Mesothelial cell of epicardium (in vitro differentiated cells): ENCODE data around the gene MLLT1. TPM values are rescaled to one million over a fixed set of nuclear protein-coding genes. Genes with fewer than 3 reads are reported as not detected.

Source experiments
- DNase-seq, 2 experiments: peaks; one replicate each; pipeline ENCODE4 v3.0.0; 2021; ENCODE audit warnings: low spot score in 2 of 2; ENCODE audit not compliant: unreplicated experiment in 2 of 2
- H3K27ac Mint-ChIP-seq: 2 replicates; pipeline ENCODE4 v1.8.0; 2021; ENCODE audit warnings: mixed read lengths
- H3K27me3 Mint-ChIP-seq: 2 replicates; pipeline ENCODE4 v1.8.0; 2021; ENCODE audit warnings: low read depth, mixed read lengths
- H3K36me3 Mint-ChIP-seq: 2 replicates; pipeline ENCODE4 v1.8.0; 2021; ENCODE audit warnings: mixed read lengths
- H3K4me1 Mint-ChIP-seq: 2 replicates; pipeline ENCODE4 v1.8.0; 2021; ENCODE audit warnings: mixed read lengths
- H3K4me3 Mint-ChIP-seq: 2 replicates; pipeline ENCODE4 v1.8.0; 2021; ENCODE audit warnings: mild to moderate bottlenecking, moderate library complexity, mixed read lengths
- H3K9me3 Mint-ChIP-seq: 2 replicates; pipeline ENCODE4 v1.8.0; 2021; ENCODE audit warnings: mixed read lengths
- CTCF ChIP-seq: fragments of 200-600 bp; sonication (generic); IDR thresholded peaks from one replicate; pipeline ENCODE4 v1.5.0; 2021; ENCODE audit warnings: antibody characterized with exemption; ENCODE audit not compliant: unreplicated experiment
- total RNA-seq: library from RNA; stranded (reverse); gene quantifications from 3 replicates; pipeline ENCODE4 v1.2.1, GENCODE V29; 2021

The MLLT1 gene
- total RNA-seq, 1 donor from 2014 or later: 93.1 TPM

DNA sequence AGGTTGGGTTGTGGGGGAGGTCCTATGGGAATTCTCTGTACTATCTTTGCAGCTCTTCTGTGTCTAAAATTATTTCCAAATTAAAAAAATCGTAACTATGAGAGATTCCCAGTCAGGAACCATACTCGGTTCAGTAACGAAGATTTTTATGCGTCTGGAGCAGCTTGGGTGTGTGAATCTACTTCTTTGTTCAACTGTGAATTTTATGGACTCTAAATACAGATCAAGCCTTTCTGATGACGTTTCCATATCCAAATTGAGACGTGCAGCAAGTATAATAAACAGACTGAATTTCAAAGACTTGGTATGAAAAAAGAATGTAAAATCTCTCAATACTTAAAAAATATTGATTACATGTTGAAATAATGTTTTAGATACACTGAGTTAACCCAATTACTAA is 30.9 kb downstream of the MLLT1 start:
- Mint-ChIP-seq H3K27ac (peak overlapping the region; percentile 47), H3K9me3 (peaks cover 16% of the 10 kb centered on the region), H3K27me3 (no peaks in the 10 kb centered on the region), H3K4me1 (peaks cover 15% of the 10 kb centered on the region), H3K4me3 (no peak overlapping the region), H3K36me3 (peaks cover 38% of the 10 kb centered on the region)
- no peak for TF ChIP-seq CTCF
- DNase-seq: no peak

DNA sequence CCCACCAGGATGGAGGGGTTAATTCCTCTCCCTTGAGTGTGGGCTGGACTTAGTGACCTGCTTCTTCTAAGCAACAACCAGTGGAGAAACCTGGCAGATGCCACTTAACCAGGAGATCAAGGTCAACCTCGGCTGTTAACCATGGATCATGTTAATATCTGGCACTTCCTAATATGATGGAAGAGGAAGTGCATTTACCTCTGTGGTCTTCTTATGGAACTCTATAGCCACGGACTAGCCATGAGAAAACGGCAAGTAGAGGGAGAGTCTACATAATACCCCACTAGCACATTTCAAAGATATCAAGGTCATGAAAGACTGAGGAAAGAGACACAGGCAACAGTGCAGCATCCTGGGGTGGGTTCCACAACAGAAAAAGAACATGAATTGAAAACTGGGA is 31.4 kb downstream of the MLLT1 start:
- H3K4me1 Mint-ChIP-seq: peaks cover 15% of the 10 kb centered on the region
- TF ChIP-seq CTCF: no peak
- H3K27me3 Mint-ChIP-seq: no peaks in the 10 kb centered on the region
- H3K4me3 Mint-ChIP-seq: no peak overlapping the region
- DNase-seq: no peak
- H3K9me3 Mint-ChIP-seq: peaks cover 16% of the 10 kb centered on the region
- H3K36me3 Mint-ChIP-seq: peaks cover 35% of the 10 kb centered on the region
- peak overlapping the region; percentile 10 for H3K27ac Mint-ChIP-seq

- peaks cover 33% of the 10 kb centered on the region for H3K36me3 Mint-ChIP-seq
- no peaks in the 10 kb centered on the region for H3K27me3 Mint-ChIP-seq
- no peak overlapping the region for H3K4me3 Mint-ChIP-seq
- H3K9me3 Mint-ChIP-seq: peaks cover 16% of the 10 kb centered on the region
- DNase-seq: no peak
- TF ChIP-seq CTCF: no peak
- no peak overlapping the region for H3K27ac Mint-ChIP-seq
- peaks cover 18% of the 10 kb centered on the region for H3K4me1 Mint-ChIP-seq
These were observed 32.8 kb downstream of the MLLT1 start for GRCh38 chr19:6247007-6247288.

GRCh38 chr19:6246174-6247006 is 33.4 kb downstream of the MLLT1 start:
- peaks cover 16% of the 10 kb centered on the region for H3K9me3 Mint-ChIP-seq
- no peaks in the 10 kb centered on the region for H3K27me3 Mint-ChIP-seq
- no peak overlapping the region for H3K4me3 Mint-ChIP-seq
- DNase-seq: no peak
- TF ChIP-seq CTCF: no peak
- H3K36me3 Mint-ChIP-seq: peaks cover 33% of the 10 kb centered on the region
- peaks cover 18% of the 10 kb centered on the region for H3K4me1 Mint-ChIP-seq
- H3K27ac Mint-ChIP-seq: no peak overlapping the region

GRCh38 chr19:6242677-6243076 is 37.1 kb downstream of the MLLT1 start:
- Mint-ChIP-seq H3K27ac (peak overlapping the region; percentile 30), H3K4me3 (no peak overlapping the region), H3K27me3 (no peaks in the 10 kb centered on the region), H3K9me3 (peaks cover 16% of the 10 kb centered on the region), H3K4me1 (peaks cover 35% of the 10 kb centered on the region), H3K36me3 (peaks cover 25% of the 10 kb centered on the region)
- no peak for TF ChIP-seq CTCF
- DNase-seq: no peak
